ENCODE data around the gene PML. TPM values are rescaled to one million over a fixed set of nuclear protein-coding genes. Genes with fewer than 3 reads are reported as not detected.

The PML gene
- total RNA-seq, 1 experiment from 2014 or later: 47.7 TPM

DNA sequence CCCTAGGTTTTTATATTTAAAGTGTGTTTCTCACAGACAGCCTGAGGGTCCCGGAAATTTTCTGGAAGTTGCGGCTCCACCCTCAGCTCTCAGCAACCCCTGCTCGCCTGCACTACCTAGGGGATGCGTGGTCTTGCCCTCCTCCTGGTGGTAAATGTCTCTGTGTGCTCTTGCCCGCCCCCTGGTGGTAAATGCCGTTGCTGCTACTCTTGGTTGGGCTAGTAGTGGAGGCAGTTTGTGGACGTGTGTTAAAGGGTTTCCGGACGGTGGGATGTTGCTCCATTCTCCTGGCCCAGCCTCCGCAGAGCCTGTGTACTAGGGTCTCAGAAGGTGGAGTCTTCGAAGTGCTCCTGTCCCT lies 29.8 kb upstream of the PML start (continued):
- TF ChIP-seq, protein P1, sequence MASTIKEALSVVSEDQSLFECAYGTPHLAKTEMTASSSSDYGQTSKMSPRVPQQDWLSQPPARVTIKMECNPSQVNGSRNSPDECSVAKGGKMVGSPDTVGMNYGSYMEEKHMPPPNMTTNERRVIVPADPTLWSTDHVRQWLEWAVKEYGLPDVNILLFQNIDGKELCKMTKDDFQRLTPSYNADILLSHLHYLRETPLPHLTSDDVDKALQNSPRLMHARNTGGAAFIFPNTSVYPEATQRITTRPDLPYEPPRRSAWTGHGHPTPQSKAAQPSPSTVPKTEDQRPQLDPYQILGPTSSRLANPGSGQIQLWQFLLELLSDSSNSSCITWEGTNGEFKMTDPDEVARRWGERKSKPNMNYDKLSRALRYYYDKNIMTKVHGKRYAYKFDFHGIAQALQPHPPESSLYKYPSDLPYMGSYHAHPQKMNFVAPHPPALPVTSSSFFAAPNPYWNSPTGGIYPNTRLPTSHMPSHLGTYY (CRISPR knock-in tag; IDR thresholded peaks at IDR 0.05): peak; percentile 23; the same call in 1 of the 2 replicates
- TF ChIP-seq, protein P2, sequence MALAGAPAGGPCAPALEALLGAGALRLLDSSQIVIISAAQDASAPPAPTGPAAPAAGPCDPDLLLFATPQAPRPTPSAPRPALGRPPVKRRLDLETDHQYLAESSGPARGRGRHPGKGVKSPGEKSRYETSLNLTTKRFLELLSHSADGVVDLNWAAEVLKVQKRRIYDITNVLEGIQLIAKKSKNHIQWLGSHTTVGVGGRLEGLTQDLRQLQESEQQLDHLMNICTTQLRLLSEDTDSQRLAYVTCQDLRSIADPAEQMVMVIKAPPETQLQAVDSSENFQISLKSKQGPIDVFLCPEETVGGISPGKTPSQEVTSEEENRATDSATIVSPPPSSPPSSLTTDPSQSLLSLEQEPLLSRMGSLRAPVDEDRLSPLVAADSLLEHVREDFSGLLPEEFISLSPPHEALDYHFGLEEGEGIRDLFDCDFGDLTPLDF (CRISPR knock-in tag; IDR thresholded peaks at IDR 0.05): no peak

DNA sequence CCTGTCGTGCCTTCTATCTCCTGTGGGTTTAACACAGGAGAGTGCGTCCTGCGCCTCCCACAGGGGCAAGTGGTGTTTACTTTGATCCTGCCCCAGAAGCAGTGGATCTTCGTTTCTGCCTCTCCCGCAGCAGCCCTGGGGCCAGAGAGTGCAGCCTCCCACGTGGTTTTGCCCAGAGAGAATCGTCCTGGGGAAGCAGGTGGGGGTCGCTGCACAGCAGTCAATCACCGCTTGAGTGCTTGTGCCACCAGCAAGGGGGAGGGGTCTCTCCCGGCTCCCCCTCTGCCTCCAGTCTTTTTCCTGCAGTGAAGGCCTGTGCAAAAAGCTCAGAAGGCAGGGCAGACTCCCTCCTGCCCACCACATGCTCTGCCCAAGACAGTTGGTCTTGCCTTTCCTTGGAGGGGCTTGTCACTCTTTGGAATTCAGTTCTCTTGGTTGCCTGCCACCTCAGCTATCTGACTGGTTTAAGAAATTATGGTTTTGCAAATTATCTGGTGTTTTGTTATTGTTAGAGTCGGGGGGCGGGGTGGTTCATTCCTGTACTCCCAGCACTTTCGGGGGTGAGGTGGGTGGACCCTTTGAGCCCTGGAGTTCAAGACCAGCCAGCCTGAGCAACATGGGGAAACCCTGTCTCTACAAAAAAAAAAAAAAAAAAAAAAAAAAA lies 29.3 kb upstream of the PML start:
- Mint-ChIP-seq H3K4me3 (peak overlapping the region; percentile 50), H3K4me1 (peaks cover 27% of the 10 kb centered on the region)
- ATAC-seq: peak; percentile 57

DNA sequence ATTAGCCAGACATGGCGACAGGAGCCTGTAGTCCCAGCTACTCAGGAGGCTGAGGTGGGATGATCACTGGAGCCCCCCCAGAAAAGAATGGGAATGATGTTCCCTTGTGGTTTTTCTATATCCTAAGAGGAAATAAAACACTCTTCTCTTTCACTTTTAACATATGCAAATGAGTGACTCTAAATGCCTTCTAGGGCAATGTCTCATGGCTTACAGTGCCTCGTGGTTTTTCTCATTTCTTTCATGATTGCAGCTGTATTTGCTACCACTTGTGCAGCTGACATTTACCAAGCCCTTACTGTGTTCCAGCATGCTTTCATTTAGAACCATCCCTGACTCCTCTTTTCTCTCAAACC lies 28.8 kb upstream of the PML start:
- ATAC-seq (no peak), DNase-seq (ENCODE audit: low spot score) (no peak)
- POLR2A ChIA-PET: interaction anchor here (0.7 to 1.0 kb wide), 2 partner anchors 29 to 295 kb away, joined by 3 to 9 read pairs; partner anchors contain the start of gene PML
- Mint-ChIP-seq H3K27me3 (ENCODE audit: low read depth) (no peaks in the 10 kb centered on the region), H3K4me1 (peaks cover 27% of the 10 kb centered on the region), H3K9me3 (no peaks in the 10 kb centered on the region), H3K27ac (no peak overlapping the region), H3K36me3 (no peaks in the 10 kb centered on the region), H3K4me3 (0 out of 2 replicates have a peak overlapping the region, but pooled peaks have one; percentile 38)
- CTCF ChIA-PET: interaction anchor here (0.6 to 6.6 kb wide), 22 partner anchors 8 to 887 kb away, joined by 3 to 93 read pairs (median 5); partner anchors contain the start of gene LOXL1
- TF ChIP-seq, protein P3, sequence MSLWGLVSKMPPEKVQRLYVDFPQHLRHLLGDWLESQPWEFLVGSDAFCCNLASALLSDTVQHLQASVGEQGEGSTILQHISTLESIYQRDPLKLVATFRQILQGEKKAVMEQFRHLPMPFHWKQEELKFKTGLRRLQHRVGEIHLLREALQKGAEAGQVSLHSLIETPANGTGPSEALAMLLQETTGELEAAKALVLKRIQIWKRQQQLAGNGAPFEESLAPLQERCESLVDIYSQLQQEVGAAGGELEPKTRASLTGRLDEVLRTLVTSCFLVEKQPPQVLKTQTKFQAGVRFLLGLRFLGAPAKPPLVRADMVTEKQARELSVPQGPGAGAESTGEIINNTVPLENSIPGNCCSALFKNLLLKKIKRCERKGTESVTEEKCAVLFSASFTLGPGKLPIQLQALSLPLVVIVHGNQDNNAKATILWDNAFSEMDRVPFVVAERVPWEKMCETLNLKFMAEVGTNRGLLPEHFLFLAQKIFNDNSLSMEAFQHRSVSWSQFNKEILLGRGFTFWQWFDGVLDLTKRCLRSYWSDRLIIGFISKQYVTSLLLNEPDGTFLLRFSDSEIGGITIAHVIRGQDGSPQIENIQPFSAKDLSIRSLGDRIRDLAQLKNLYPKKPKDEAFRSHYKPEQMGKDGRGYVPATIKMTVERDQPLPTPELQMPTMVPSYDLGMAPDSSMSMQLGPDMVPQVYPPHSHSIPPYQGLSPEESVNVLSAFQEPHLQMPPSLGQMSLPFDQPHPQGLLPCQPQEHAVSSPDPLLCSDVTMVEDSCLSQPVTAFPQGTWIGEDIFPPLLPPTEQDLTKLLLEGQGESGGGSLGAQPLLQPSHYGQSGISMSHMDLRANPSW (CRISPR knock-in tag; conservative IDR thresholded peaks at IDR 0.05; ENCODE audit: low read depth): no peak
- no peak for TF ChIP-seq ZNF138 (CRISPR knock-in tag; conservative IDR thresholded peaks at IDR 0.05)
- no peak for TF ChIP-seq TCF7 (CRISPR knock-in tag; IDR thresholded peaks at IDR 0.05; ENCODE audit: low read depth)
- no peak for TF ChIP-seq ZNF232 (CRISPR knock-in tag; IDR thresholded peaks at IDR 0.05)
- TF ChIP-seq ZNF263 (CRISPR knock-in tag; IDR thresholded peaks at IDR 0.05; ENCODE audit: low read depth): no peak
- TF ChIP-seq, protein P4, sequence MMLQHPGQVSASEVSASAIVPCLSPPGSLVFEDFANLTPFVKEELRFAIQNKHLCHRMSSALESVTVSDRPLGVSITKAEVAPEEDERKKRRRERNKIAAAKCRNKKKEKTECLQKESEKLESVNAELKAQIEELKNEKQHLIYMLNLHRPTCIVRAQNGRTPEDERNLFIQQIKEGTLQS (CRISPR knock-in tag; conservative IDR thresholded peaks at IDR 0.05): no peak
- no peak for TF ChIP-seq ZBTB21 (CRISPR knock-in tag; IDR thresholded peaks at IDR 0.05; ENCODE audit: borderline replicate concordance)

More for the DNA sequence above, 29.3 kb upstream of the PML start:
- no peaks in the 10 kb centered on the region for H3K9me3 Mint-ChIP-seq
- H3K27me3 Mint-ChIP-seq (ENCODE audit: low read depth): no peaks in the 10 kb centered on the region
- H3K27ac Mint-ChIP-seq: no peak overlapping the region
- TF ChIP-seq TP53 (CRISPR knock-in tag; IDR thresholded peaks at IDR 0.05) (no peak), NFATC4 (CRISPR knock-in tag; IDR thresholded peaks at IDR 0.05) (no peak), ZBTB21 (CRISPR knock-in tag; IDR thresholded peaks at IDR 0.05; ENCODE audit: borderline replicate concordance) (0 out of 2 replicates have a peak, but pooled peaks have one; percentile 7), ETV6 (CRISPR knock-in tag; IDR thresholded peaks at IDR 0.05) (0 out of 2 replicates have a peak, but pooled peaks have one; percentile 19), CREM (CRISPR knock-in tag; IDR thresholded peaks at IDR 0.05) (0 out of 2 replicates have a peak, but pooled peaks have one; percentile 17), ZNF232 (CRISPR knock-in tag; IDR thresholded peaks at IDR 0.05) (0 out of 2 replicates have a peak, but pooled peaks have one; percentile 11)
- TF ChIP-seq, protein P5, sequence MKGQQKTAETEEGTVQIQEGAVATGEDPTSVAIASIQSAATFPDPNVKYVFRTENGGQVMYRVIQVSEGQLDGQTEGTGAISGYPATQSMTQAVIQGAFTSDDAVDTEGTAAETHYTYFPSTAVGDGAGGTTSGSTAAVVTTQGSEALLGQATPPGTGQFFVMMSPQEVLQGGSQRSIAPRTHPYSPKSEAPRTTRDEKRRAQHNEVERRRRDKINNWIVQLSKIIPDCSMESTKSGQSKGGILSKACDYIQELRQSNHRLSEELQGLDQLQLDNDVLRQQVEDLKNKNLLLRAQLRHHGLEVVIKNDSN (CRISPR knock-in tag; IDR thresholded peaks at IDR 0.05): peak; percentile 61; the same call in 1 of the 2 replicates
- TF ChIP-seq, protein P6, sequence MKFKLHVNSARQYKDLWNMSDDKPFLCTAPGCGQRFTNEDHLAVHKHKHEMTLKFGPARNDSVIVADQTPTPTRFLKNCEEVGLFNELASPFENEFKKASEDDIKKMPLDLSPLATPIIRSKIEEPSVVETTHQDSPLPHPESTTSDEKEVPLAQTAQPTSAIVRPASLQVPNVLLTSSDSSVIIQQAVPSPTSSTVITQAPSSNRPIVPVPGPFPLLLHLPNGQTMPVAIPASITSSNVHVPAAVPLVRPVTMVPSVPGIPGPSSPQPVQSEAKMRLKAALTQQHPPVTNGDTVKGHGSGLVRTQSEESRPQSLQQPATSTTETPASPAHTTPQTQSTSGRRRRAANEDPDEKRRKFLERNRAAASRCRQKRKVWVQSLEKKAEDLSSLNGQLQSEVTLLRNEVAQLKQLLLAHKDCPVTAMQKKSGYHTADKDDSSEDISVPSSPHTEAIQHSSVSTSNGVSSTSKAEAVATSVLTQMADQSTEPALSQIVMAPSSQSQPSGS (CRISPR knock-in tag; IDR thresholded peaks at IDR 0.05; ENCODE audit: borderline replicate concordance, low read depth): no peak
- TF ChIP-seq, protein P7, sequence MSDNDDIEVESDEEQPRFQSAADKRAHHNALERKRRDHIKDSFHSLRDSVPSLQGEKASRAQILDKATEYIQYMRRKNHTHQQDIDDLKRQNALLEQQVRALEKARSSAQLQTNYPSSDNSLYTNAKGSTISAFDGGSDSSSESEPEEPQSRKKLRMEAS (CRISPR knock-in tag; IDR thresholded peaks at IDR 0.05): peak; percentile 59; the same call in 1 of the 2 replicates
- TF ChIP-seq, protein P8, sequence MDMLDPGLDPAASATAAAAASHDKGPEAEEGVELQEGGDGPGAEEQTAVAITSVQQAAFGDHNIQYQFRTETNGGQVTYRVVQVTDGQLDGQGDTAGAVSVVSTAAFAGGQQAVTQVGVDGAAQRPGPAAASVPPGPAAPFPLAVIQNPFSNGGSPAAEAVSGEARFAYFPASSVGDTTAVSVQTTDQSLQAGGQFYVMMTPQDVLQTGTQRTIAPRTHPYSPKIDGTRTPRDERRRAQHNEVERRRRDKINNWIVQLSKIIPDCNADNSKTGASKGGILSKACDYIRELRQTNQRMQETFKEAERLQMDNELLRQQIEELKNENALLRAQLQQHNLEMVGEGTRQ (CRISPR knock-in tag; IDR thresholded peaks at IDR 0.05): peak; percentile 54
- TF ChIP-seq, protein P4 (CRISPR knock-in tag; conservative IDR thresholded peaks at IDR 0.05): no peak
- TF ChIP-seq, protein P9, sequence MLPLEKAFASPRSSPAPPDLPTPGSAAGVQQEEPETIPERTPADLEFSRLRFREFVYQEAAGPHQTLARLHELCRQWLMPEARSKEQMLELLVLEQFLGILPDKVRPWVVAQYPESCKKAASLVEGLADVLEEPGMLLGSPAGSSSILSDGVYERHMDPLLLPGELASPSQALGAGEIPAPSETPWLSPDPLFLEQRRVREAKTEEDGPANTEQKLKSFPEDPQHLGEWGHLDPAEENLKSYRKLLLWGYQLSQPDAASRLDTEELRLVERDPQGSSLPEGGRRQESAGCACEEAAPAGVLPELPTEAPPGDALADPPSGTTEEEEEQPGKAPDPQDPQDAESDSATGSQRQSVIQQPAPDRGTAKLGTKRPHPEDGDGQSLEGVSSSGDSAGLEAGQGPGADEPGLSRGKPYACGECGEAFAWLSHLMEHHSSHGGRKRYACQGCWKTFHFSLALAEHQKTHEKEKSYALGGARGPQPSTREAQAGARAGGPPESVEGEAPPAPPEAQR (CRISPR knock-in tag; IDR thresholded peaks at IDR 0.05): no peak
- H3K36me3 Mint-ChIP-seq: no peaks in the 10 kb centered on the region
- ChIA-PET POLR2A (interaction anchor here (0.7 to 1.0 kb wide), 3 partner anchors 29 to 295 kb away, joined by 3 to 9 read pairs (median 3); partner anchors contain the start of gene PML), CTCF (interaction anchor here (0.6 to 6.6 kb wide), 29 partner anchors 8 to 887 kb away, joined by 3 to 93 read pairs (median 5); partner anchors contain the start of genes LOXL1 and PML)
- peak; percentile 56 for DNase-seq (ENCODE audit: low spot score)
